HepG2 (cell line): Measurements from ENCODE around the gene CTSA. TPM values are rescaled to one million over a fixed set of nuclear protein-coding genes. Genes with fewer than 3 reads are reported as not detected.

Source experiments
- ATAC-seq: fragments of 200-7000 bp; cut with Tn5 transposase; 3 replicates; pipeline ENCODE4 v1.9.1; 2020; ENCODE audit warnings: mild to moderate bottlenecking, moderate library complexity
- BruUV-seq: library from RNA; stranded (reverse); fragments of 400-500 nt; replicated peaks from 2 replicates; lab custom pipeline; 2021; lab: Mats Ljungman, UMichigan
- CTCF ChIA-PET: fragments of 300-600 bp; formaldehyde crosslinking; extraction: SDS; loops from one replicate; lab custom pipeline; 2021; ENCODE audit warnings: low total read pairs, inconsistent platforms, low intra/inter-chr PET ratio; lab: Yijun Ruan, JAX
- POLR2A ChIA-PET: fragments of 350-600 bp; sonication (Branson Sonifier 250); formaldehyde crosslinking; loops from one replicate; lab custom pipeline; 2020; ENCODE audit warnings: antibody characterized with exemption, inconsistent platforms; lab: Yijun Ruan, JAX
- DNase-seq: peaks from one replicate; pipeline ENCODE4 v3.0.0-alpha.2; 2015; ENCODE audit warnings: low spot score
- FAIRE-seq: peaks from 3 replicates; lab custom pipeline; 2011; peaks lifted over from hg19 to GRCh38; lab: Jason Lieb, UNC
- H2AFZ ChIP-seq: one replicate; pipeline ENCODE4 v1.6.1; 2011; ENCODE audit warnings: low read length, inconsistent platforms
- H3K27ac ChIP-seq: fragments of 300-600 bp; 3 replicates; pipeline ENCODE4 v1.8.0; 2011; ENCODE audit warnings: mixed run types, mild to moderate bottlenecking, mixed read lengths, low read length, inconsistent platforms; ENCODE audit not compliant: insufficient read depth; ENCODE audit errors: extremely low read length
- H3K27me3 ChIP-seq, 2 experiments: fragments of 200-600 bp in 1 of 2; 2 replicates in 1 of 2; 3 replicates in 1 of 2; pipeline versions ENCODE4 v1.6.0 to v1.8.0; 2011; ENCODE audit warnings: low read length in 2 of 2, mild to moderate bottlenecking in 2 of 2, moderate library complexity in 2 of 2, inconsistent platforms in 1 of 2; ENCODE audit not compliant: insufficient read depth in 2 of 2, control insufficient read depth in 1 of 2
- H3K36me3 ChIP-seq, 2 experiments: fragments of 200-600 bp in 1 of 2; replicated peaks in 1 of 2; 2 replicates in 1 of 2; 3 replicates in 1 of 2; pipeline versions ENCODE4 v1.5.1 to v1.8.0; 2011; ENCODE audit warnings: low read length in 2 of 2, inconsistent platforms in 1 of 2; ENCODE audit not compliant: insufficient read depth in 2 of 2, control insufficient read depth in 1 of 2
- H3K4me1 ChIP-seq: 2 replicates; pipeline ENCODE4 v1.5.1; 2012; ENCODE audit warnings: low read length, inconsistent platforms; ENCODE audit not compliant: insufficient read depth
- H3K4me2 ChIP-seq: 2 replicates; pipeline ENCODE4 v1.6.0; 2011; ENCODE audit warnings: low read depth, low read length, inconsistent platforms
- H3K4me3 ChIP-seq, 3 experiments: fragments of 200-600 bp in 1 of 3; sonication (generic), shearing (Covaris generic) in 1 of 3; replicated peaks in 1 of 3; 2 replicates each; pipeline ENCODE4 v1.5.1; 2011 to 2016; ENCODE audit warnings: low read length in 3 of 3, inconsistent platforms in 2 of 3, low read depth in 2 of 3, mild to moderate bottlenecking in 2 of 3, control low read depth in 1 of 3, mixed read lengths in 1 of 3; ENCODE audit not compliant: insufficient read depth in 1 of 3
- H3K79me2 ChIP-seq: one replicate; pipeline ENCODE4 v1.6.1; 2011; ENCODE audit warnings: low read length, inconsistent platforms; ENCODE audit not compliant: insufficient read depth
- H3K9ac ChIP-seq: 2 replicates; pipeline ENCODE4 v1.6.0; 2011; ENCODE audit warnings: mild to moderate bottlenecking, low read depth, low read length, inconsistent platforms; ENCODE audit not compliant: insufficient read depth
- H3K9me3 ChIP-seq: 2 replicates; pipeline ENCODE4 v1.5.1; 2012; ENCODE audit warnings: mild to moderate bottlenecking, low read length
- H4K20me1 ChIP-seq: 2 replicates; pipeline ENCODE4 v1.6.0; 2011; ENCODE audit warnings: inconsistent platforms, mild to moderate bottlenecking, low read length, moderate library complexity; ENCODE audit not compliant: insufficient read depth
- GLMP ChIP-seq: sonication (generic); formaldehyde crosslinking; IDR thresholded peaks from 2 replicates; pipeline ENCODE4 v1.9.0; 2021; ENCODE audit warnings: missing genetic modification reagents, mild to moderate bottlenecking, borderline replicate concordance
- HES4 ChIP-seq: sonication (generic); formaldehyde crosslinking; IDR thresholded peaks from 2 replicates; pipeline ENCODE4 v1.9.0; 2021; ENCODE audit warnings: mild to moderate bottlenecking, missing genetic modification reagents, borderline replicate concordance
- KLF9 ChIP-seq: IDR thresholded peaks from 2 replicates; pipeline ENCODE4 v1.6.1; 2016; ENCODE audit warnings: low read depth
- RBFOX2 ChIP-seq: fragments of 200-400 bp; formaldehyde crosslinking; IDR thresholded peaks from 2 replicates; pipeline ENCODE4 v1.6.1; 2017; ENCODE audit warnings: low read depth, mild to moderate bottlenecking, low read length
- SSRP1 ChIP-seq: IDR thresholded peaks from 2 replicates; pipeline ENCODE4 v1.6.1; 2016; ENCODE audit warnings: control low read depth
- ZFP36L1 ChIP-seq: sonication (generic); formaldehyde crosslinking; IDR thresholded peaks from 2 replicates; pipeline ENCODE4 v1.8.0; 2022; ENCODE audit warnings: mild to moderate bottlenecking, missing genetic modification reagents, moderate library complexity
- ZNF34 ChIP-seq: sonication (generic); formaldehyde crosslinking; IDR thresholded peaks from 2 replicates; pipeline ENCODE4 v1.4.0; 2020; ENCODE audit warnings: mild to moderate bottlenecking, missing genetic modification reagents, borderline replicate concordance
- ZNF614 ChIP-seq: IDR thresholded peaks from 2 replicates; pipeline ENCODE4 v1.6.1; 2018; ENCODE audit warnings: missing biosample characterization, missing genetic modification reagents, inconsistent platforms, borderline replicate concordance
- ZNF670 ChIP-seq: sonication (generic); formaldehyde crosslinking; IDR thresholded peaks from 2 replicates; pipeline ENCODE4 v1.8.0; 2022; ENCODE audit warnings: mild to moderate bottlenecking, missing genetic modification reagents, borderline replicate concordance
- ZNF703 ChIP-seq: sonication (generic); formaldehyde crosslinking; IDR thresholded peaks from 2 replicates; pipeline ENCODE4 v1.5.1; 2020; ENCODE audit warnings: missing genetic modification reagents, mild to moderate bottlenecking, moderate library complexity, borderline replicate concordance
- WGBS: methylation state at CpG from one replicate; pipeline ENCODE4 v1.1.6; 2017; ENCODE audit warnings: low lambda C conversion rate; 5-methylcytosine and 5-hydroxymethylcytosine counted together
- in situ Hi-C: cut with HindIII; loops from 2 replicates; pipeline ENCODE4 v1.10.0; 2017; ENCODE audit warnings: low pct_unique_long_range_greater_than_20kb; ENCODE audit not compliant: extremely low pct_ligation_motif_present
- intact Hi-C: fragments of 100-400 bp; cut with micrococcal nuclease; formaldehyde crosslinking; loops from one replicate; pipeline ENCODE4 v1.10.0; 2022; ENCODE audit not compliant: unreplicated experiment
- polyA plus RNA-seq, 8 experiments: library from polyadenylated mRNA; depleted of rRNA in 3 of 8; stranded (reverse) in 7 of 8; unstranded in 1 of 8; fragments of >200 nt; fragmentation: Illumina TruSeq in 4 of 8; extraction: Trizol in 4 of 8; gene quantifications; 2 replicates each; pipeline versions ENCODE4 v1.2.1 to v1.2.3, GENCODE V29; 2011 to 2016; ENCODE audit warnings: low read depth in 4 of 8, missing spikeins in 1 of 8, mixed read lengths in 1 of 8; ENCODE audit not compliant: insufficient read depth in 1 of 8
- total RNA-seq, 5 experiments: library from RNA; depleted of rRNA; stranded (reverse); fragments of >200 nt; fragmentation: Illumina TruSeq; extraction: Trizol; gene quantifications; 2 replicates each; pipeline ENCODE4 v1.2.3, GENCODE V29; 2016; ENCODE audit warnings: low read depth in 1 of 5
- TF ChIP-seq, protein P1 (sequence below): sonication (generic); formaldehyde crosslinking; IDR thresholded peaks from 2 replicates; pipeline ENCODE4 v1.4.0; 2020; ENCODE audit warnings: mild to moderate bottlenecking, missing genetic modification reagents
- TF ChIP-seq, protein P2 (sequence below): sonication (generic); formaldehyde crosslinking; IDR thresholded peaks from 2 replicates; pipeline ENCODE4 v1.4.0; 2020; ENCODE audit warnings: missing genetic modification reagents, borderline replicate concordance
- TF ChIP-seq, protein P3 (sequence below): sonication (generic); formaldehyde crosslinking; IDR thresholded peaks from 2 replicates; pipeline ENCODE4 v1.4.0; 2020; ENCODE audit warnings: mild to moderate bottlenecking, missing genetic modification reagents

The CTSA gene
- total and polyA plus RNA-seq, 2 of the 13 experiments (the other 11 are each of a cell fraction or from before 2014, with no cell fraction given), result 202 to 231 TPM

DNA sequence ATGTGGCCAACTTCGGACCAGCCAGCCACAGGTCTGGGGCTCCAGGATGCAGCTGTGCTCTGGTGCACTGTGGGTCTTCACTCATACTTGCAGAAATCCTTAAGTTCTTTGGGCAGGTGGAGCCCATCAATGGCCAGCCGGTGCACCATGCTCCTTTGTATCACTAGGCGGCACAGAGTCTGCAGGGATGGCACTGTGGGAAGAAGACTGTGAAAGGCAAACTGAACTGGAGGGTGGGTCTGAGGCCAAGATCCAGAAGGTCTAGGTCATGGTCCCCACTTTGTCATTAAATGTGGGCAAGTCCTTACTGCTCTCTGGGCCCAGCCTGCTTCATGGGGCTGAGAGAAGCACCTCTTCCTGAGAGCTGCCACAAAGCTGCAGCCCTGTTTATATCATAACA lies 2.5 kb upstream of the CTSA start:
- Histone ChIP-seq H3K79me2 (peaks cover 32% of the 10 kb centered on the region), H3K9ac (peak overlapping the region; percentile 87), H3K27me3 (no peaks in the 10 kb centered on the region), H4K20me1 (no peaks in the 10 kb centered on the region), H3K4me3 (0 out of 6 replicates have a peak overlapping the region, but pooled peaks of 1 of the 3 experiments have one; percentile 98), H3K27ac (no peak overlapping the region), H3K4me1 (peaks cover 53% of the 10 kb centered on the region), H2AFZ (no peak overlapping the region), H3K4me2 (peak overlapping the region; percentile 85), H3K36me3 (peaks cover 17 to 42% of the 10 kb centered on the region in 2 experiments; a peak in 4 of 5 replicates), H3K9me3 (no peaks in the 10 kb centered on the region)
- WGBS, result 90% methylated on average over 3 of the region's 3 CpGs
- in situ Hi-C loops (no loop called here), intact Hi-C loops (loop anchor here (10.0 kb wide), 1 partner anchor 94 kb away; the partner anchor contains the start of genes DNTTIP1 and WFDC3)
- CTCF ChIA-PET, result interaction anchor here (2.6 kb wide), 1 partner anchor 74 kb away, joined by 19 read pairs; no protein-coding TSS in a partner anchor
- no TSS peak for BruUV-seq
- FAIRE-seq (no peak), ATAC-seq (no peak), DNase-seq (no peak)
- POLR2A ChIA-PET, result interaction anchor here (1.0 to 8.1 kb wide), 10 partner anchors 7 to 57 kb away, joined by 3 to 164 read pairs (median 57); partner anchors contain the start of genes PCIF1, PLTP, SNX21 and ZSWIM1
- TF ChIP-seq GLMP, result no peak
- TF ChIP-seq ZFP36L1 (CRISPR knock-in tag), result no peak
- TF ChIP-seq, protein P1, sequence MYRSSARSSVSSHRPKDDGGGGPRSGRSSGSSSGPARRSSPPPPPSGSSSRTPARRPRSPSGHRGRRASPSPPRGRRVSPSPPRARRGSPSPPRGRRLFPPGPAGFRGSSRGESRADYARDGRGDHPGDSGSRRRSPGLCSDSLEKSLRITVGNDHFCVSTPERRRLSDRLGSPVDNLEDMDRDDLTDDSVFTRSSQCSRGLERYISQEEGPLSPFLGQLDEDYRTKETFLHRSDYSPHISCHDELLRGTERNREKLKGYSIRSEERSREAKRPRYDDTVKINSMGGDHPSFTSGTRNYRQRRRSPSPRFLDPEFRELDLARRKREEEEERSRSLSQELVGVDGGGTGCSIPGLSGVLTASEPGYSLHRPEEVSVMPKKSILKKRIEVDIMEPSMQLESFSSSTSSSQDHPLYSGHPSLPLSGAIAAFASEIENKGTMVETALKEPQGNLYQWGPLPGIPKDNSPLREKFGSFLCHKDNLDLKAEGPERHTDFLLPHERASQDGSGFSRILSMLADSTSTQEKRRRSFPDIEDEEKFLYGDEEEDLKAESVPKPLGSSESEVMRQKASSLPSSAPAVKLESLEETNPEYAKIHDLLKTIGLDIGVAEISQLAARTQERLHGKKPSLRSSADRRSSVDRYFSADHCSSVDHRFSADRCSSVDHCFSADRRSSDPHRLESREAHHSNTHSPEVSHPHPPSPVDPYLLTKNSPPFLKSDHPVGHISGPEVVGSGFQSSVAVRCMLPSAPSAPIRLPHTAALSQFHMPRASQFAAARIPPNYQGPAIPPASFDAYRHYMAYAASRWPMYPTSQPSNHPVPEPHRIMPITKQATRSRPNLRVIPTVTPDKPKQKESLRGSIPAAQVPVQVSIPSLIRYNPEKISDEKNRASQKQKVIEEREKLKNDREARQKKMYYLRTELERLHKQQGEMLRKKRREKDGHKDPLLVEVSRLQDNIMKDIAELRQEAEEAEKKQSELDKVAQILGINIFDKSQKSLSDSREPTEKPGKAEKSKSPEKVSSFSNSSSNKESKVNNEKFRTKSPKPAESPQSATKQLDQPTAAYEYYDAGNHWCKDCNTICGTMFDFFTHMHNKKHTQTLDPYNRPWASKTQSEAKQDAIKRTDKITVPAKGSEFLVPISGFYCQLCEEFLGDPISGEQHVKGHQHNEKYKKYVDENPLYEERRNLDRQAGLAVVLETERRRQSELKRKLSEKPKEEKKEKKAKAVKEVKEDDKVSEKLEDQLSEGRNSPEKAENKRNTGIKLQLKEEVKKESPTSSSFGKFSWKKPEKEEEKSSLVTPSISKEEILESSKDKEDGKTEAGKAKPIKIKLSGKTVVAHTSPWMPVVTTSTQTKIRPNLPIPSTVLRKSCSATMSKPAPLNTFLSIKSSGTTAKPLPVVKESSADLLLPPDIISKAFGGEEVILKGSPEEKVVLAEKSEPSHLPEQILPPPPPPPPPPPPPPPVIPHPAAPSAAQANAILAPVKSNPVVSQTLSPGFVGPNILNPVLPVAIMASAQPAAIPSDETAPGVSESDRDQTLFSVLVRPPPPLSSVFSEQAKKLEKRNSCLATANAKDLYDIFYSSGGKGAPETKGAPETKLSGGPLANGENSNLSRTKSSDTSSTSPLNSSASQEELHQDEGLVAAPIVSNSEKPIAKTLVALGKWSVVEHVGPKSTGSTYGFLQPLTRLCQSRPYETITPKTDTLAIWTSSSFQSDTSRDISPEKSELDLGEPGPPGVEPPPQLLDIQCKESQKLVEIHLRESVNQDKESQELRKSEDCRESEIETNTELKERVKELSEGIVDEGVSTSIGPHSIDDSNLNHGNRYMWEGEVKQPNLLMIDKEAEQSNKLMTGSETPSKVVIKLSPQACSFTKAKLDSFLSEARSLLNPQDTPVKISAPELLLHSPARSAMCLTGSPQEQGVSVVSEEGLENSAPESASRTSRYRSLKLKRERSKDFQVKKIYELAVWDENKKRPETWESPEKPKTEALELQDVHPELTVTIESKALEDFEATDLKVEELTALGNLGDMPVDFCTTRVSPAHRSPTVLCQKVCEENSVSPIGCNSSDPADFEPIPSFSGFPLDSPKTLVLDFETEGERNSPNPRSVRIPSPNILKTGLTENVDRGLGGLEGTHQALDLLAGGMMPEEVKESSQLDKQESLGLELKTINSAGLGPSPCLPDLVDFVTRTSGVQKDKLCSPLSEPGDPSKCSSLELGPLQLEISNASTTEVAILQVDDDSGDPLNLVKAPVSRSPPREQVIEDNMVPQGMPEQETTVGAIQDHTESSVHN (CRISPR knock-in tag), result peak; percentile 83; the same call in 1 of the 2 replicates
- no peak for TF ChIP-seq ZNF614 (CRISPR knock-in tag)
- no peak for TF ChIP-seq ZNF703 (CRISPR knock-in tag)
- no peak for TF ChIP-seq KLF9 (CRISPR knock-in tag)
- TF ChIP-seq SSRP1, result peak; percentile 67; the same call in 1 of the 2 replicates
- TF ChIP-seq, protein P2, sequence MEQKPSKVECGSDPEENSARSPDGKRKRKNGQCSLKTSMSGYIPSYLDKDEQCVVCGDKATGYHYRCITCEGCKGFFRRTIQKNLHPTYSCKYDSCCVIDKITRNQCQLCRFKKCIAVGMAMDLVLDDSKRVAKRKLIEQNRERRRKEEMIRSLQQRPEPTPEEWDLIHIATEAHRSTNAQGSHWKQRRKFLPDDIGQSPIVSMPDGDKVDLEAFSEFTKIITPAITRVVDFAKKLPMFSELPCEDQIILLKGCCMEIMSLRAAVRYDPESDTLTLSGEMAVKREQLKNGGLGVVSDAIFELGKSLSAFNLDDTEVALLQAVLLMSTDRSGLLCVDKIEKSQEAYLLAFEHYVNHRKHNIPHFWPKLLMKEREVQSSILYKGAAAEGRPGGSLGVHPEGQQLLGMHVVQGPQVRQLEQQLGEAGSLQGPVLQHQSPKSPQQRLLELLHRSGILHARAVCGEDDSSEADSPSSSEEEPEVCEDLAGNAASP (CRISPR knock-in tag), result no peak
- TF ChIP-seq, protein P3, sequence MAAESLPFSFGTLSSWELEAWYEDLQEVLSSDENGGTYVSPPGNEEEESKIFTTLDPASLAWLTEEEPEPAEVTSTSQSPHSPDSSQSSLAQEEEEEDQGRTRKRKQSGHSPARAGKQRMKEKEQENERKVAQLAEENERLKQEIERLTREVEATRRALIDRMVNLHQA (CRISPR knock-in tag), result no peak
- no peak for TF ChIP-seq ZNF34
- TF ChIP-seq ZNF670, result no peak
- TF ChIP-seq HES4, result peak; percentile 38; the same call in 1 of the 2 replicates
- TF ChIP-seq RBFOX2, result peak; percentile 37
